OCI-LY7 (cell line): ENCODE data around the gene KLHDC8B.

Experiments
- EZH2phosphoT487 ChIP-seq: fragments of 200-600 bp; sonication (generic); IDR thresholded peaks from 2 replicates; pipeline ENCODE4 v1.6.1; 2018; ENCODE audit warnings: low read depth, borderline replicate concordance, mild to moderate bottlenecking, mixed run types, antibody characterized with exemption, low read length, moderate library complexity, mixed read lengths
- TF ChIP-seq, protein P1 (sequence below): fragments of 200-600 bp; sonication (generic); conservative IDR thresholded peaks from 2 replicates; pipeline ENCODE4 v1.5.1; 2014; ENCODE audit warnings: mild to moderate bottlenecking, antibody characterized with exemption, low read length, moderate library complexity, mixed read lengths

GRCh38 chr3:49174397-49174985 lies 3.1 kb downstream of the KLHDC8B start:
- TF ChIP-seq, protein P1, sequence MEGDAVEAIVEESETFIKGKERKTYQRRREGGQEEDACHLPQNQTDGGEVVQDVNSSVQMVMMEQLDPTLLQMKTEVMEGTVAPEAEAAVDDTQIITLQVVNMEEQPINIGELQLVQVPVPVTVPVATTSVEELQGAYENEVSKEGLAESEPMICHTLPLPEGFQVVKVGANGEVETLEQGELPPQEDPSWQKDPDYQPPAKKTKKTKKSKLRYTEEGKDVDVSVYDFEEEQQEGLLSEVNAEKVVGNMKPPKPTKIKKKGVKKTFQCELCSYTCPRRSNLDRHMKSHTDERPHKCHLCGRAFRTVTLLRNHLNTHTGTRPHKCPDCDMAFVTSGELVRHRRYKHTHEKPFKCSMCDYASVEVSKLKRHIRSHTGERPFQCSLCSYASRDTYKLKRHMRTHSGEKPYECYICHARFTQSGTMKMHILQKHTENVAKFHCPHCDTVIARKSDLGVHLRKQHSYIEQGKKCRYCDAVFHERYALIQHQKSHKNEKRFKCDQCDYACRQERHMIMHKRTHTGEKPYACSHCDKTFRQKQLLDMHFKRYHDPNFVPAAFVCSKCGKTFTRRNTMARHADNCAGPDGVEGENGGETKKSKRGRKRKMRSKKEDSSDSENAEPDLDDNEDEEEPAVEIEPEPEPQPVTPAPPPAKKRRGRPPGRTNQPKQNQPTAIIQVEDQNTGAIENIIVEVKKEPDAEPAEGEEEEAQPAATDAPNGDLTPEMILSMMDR = no peak
- no peak for TF ChIP-seq EZH2phosphoT487
